BJ (cell line): ENCODE data around the gene RNF151. TPM values are rescaled to one million over a fixed set of nuclear protein-coding genes. Genes with fewer than 3 reads are reported as not detected.
"Not testable (repeated sequence)": the region's sequence is repeated elsewhere in the genome, so short reads cannot be mapped to it uniquely, and the experiment has no call there.

Source experiments
- CTCF ChIA-PET: fragments of 350-600 bp; formaldehyde crosslinking; extraction: SDS; loops from one replicate; lab custom pipeline; 2021; ENCODE audit warnings: antibody characterized with exemption, inconsistent platforms; lab: Yijun Ruan, JAX
- POLR2A ChIA-PET: fragments of 300-600 bp; sonication (Branson Sonifier 250); formaldehyde crosslinking; extraction: SDS; loops from one replicate; lab custom pipeline; 2021; ENCODE audit warnings: antibody characterized with exemption; lab: Charles Lee
- DNase-seq: peaks from one replicate; pipeline ENCODE4 v3.0.0-alpha.2; 2011; ENCODE audit warnings: low read depth
- H3K27me3 ChIP-seq: 2 replicates; pipeline ENCODE4 v1.6.0; 2011; ENCODE audit warnings: low read length; ENCODE audit not compliant: control insufficient read depth, insufficient read depth
- H3K36me3 ChIP-seq: 2 replicates; pipeline ENCODE4 v1.5.1; 2011; ENCODE audit warnings: low read length; ENCODE audit not compliant: control insufficient read depth, insufficient read depth
- H3K4me3 ChIP-seq: 2 replicates; pipeline ENCODE4 v1.5.1; 2011; ENCODE audit warnings: low read depth, mild to moderate bottlenecking, control low read depth, low read length
- polyA plus RNA-seq: library from polyadenylated mRNA; depleted of rRNA; stranded (reverse); fragments of >200 nt; gene quantifications from 2 replicates; pipeline ENCODE4 v1.2.3, GENCODE V29; 2011
- TF ChIP-seq, protein P1 (sequence below): IDR thresholded peaks from 2 replicates; pipeline ENCODE4 v1.5.1; 2011; ENCODE audit warnings: low read depth, mild to moderate bottlenecking, control low read depth, inconsistent platforms, low read length, moderate library complexity; ENCODE audit not compliant: insufficient read depth

RNF151 gene
- polyA plus RNA-seq, 1 experiment = not detected

GRCh38 chr16:1958715-1959268, 7.9 kb upstream of the RNF151 start:
- no peak for DNase-seq
- POLR2A ChIA-PET = no interaction called here
- H3K36me3 ChIP-seq = peaks cover 17% of the 10 kb centered on the region
- peak overlapping the region; percentile 19; the same call in 1 of the 2 replicates for H3K4me3 ChIP-seq
- CTCF ChIA-PET = interaction anchor here (0.9 to 1.5 kb wide), 3 partner anchors 8 to 194 kb away, joined by 3 to 6 read pairs (median 3); no protein-coding TSS in a partner anchor
- no peaks in the 10 kb centered on the region; the same call in 1 of the 2 replicates for H3K27me3 ChIP-seq
- TF ChIP-seq, protein P1, sequence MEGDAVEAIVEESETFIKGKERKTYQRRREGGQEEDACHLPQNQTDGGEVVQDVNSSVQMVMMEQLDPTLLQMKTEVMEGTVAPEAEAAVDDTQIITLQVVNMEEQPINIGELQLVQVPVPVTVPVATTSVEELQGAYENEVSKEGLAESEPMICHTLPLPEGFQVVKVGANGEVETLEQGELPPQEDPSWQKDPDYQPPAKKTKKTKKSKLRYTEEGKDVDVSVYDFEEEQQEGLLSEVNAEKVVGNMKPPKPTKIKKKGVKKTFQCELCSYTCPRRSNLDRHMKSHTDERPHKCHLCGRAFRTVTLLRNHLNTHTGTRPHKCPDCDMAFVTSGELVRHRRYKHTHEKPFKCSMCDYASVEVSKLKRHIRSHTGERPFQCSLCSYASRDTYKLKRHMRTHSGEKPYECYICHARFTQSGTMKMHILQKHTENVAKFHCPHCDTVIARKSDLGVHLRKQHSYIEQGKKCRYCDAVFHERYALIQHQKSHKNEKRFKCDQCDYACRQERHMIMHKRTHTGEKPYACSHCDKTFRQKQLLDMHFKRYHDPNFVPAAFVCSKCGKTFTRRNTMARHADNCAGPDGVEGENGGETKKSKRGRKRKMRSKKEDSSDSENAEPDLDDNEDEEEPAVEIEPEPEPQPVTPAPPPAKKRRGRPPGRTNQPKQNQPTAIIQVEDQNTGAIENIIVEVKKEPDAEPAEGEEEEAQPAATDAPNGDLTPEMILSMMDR = no peak

- CTCF ChIA-PET = interaction anchor here (0.9 to 1.5 kb wide), 3 partner anchors 9 to 193 kb away, joined by 3 to 6 read pairs (median 3); no protein-coding TSS in a partner anchor
- H3K36me3 ChIP-seq = peaks cover 17% of the 10 kb centered on the region
- no peaks in the 10 kb centered on the region; the same call in 1 of the 2 replicates for H3K27me3 ChIP-seq
- DNase-seq = peak; percentile 30
- POLR2A ChIA-PET = no interaction called here
- peak within 1 kb of the TSS; percentile 94 for H3K4me3 ChIP-seq
- TF ChIP-seq, protein P1 = peak; percentile 48
Measured at GRCh38 chr16:1959269-1960039, 7.2 kb upstream of the RNF151 start, which contains the start of gene NDUFB10. Gene NDUFB10, plus strand, starts transcription at chr16:1959538. Its CDS starts 87 bp downstream, at chr16:1959625.

DNA sequence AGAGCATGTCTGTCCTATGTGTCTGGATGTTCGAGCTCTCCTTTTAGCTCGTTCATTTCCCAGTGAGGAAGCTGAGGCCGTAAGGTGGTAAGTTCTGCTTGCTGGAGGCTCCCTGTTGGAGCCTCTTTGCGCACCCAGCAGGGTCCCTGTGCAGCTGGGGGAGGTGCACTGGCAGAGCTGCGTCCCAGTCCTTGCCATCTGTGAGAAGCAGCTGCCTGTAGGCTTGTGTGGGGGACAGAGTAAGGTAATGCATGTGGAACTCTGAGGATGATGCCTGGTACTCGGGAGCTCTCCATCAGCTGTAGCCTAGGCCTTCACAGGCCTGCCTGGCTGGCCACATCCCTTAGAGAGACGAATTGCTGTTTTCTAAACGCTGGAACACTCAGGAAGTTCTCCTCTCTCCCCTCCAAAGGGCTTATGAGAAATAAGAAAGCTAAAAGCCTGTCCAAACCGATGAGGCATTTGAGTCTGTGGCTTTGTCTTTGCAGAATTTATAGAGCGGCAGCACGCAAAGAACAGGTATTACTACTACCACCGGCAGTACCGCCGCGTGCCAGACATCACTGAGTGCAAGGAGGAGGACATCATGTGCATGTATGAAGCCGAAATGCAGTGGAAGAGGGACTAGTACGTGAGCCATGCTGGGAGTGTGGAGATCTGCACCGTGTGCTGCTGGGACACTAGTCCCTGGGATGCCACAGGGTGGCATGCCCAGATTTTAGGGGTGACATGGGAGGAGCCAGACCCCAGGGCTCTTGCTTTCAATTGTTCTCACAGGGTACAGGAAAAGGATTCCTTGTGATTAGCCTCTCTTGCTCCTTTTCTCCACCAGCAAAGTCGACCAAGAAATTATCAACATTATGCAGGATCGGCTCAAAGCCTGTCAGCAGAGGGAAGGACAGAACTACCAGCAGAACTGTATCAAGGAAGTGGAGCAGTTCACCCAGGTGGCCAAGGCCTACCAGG, 5.7 kb upstream of the RNF151 start:
- H3K36me3 ChIP-seq = peaks cover 17% of the 10 kb centered on the region
- H3K4me3 ChIP-seq = peak overlapping the region; percentile 94
- H3K27me3 ChIP-seq = no peaks in the 10 kb centered on the region; the same call in 1 of the 2 replicates
- POLR2A ChIA-PET = no interaction called here
- no peak for DNase-seq
- TF ChIP-seq, protein P1 = no peak
- CTCF ChIA-PET = interaction anchor here (0.6 to 1.0 kb wide), 3 partner anchors 12 to 54 kb away, joined by 3 to 5 read pairs (median 3); no protein-coding TSS in a partner anchor

- TF ChIP-seq, protein P1 = no peak
- POLR2A ChIA-PET = no interaction called here
- H3K27me3 ChIP-seq = no peaks in the 10 kb centered on the region; the same call in 1 of the 2 replicates
Measured at GRCh38 chr16:1961651-1962067, 5.0 kb upstream of the RNF151 start.

GRCh38 chr16:1962161-1963153, 4.2 kb upstream of the RNF151 start:
- H3K27me3 ChIP-seq, H3K4me3 ChIP-seq, DNase-seq, POLR2A ChIA-PET, CTCF ChIA-PET: not testable (repeated sequence)
- H3K36me3 ChIP-seq = peaks cover 17% of the 10 kb centered on the region

More at GRCh38 chr16:1961651-1962067, 5.0 kb upstream of the RNF151 start:
- Histone ChIP-seq H3K36me3 (peaks cover 17% of the 10 kb centered on the region), H3K4me3 (no peak overlapping the region)
- no peak for DNase-seq
- CTCF ChIA-PET = no interaction called here
